HFFc6 (cell line): Measurements from ENCODE around the gene DLG2. TPM values are rescaled to one million over a fixed set of nuclear protein-coding genes. Genes with fewer than 3 reads are reported as not detected.

Experiments used
- DNase-seq: peaks from one replicate; pipeline ENCODE4 v3.0.0-alpha.2; 2018
- H3K27ac Mint-ChIP-seq: 2 replicates; pipeline ENCODE4 v1.8.0; 2020; ENCODE audit warnings: mild to moderate bottlenecking, mixed read lengths
- H3K27me3 Mint-ChIP-seq: 2 replicates; pipeline ENCODE4 v1.8.0; 2021; ENCODE audit warnings: mild to moderate bottlenecking, moderate library complexity, mixed read lengths; ENCODE audit not compliant: insufficient read depth
- H3K36me3 Mint-ChIP-seq: 2 replicates; pipeline ENCODE4 v1.8.0; 2021; ENCODE audit warnings: low read depth, mixed read lengths
- H3K4me1 Mint-ChIP-seq: 2 replicates; pipeline ENCODE4 v1.8.0; 2020; ENCODE audit warnings: low read depth, mixed read lengths
- H3K4me3 Mint-ChIP-seq: 2 replicates; pipeline ENCODE4 v1.8.0; 2020; ENCODE audit warnings: mild to moderate bottlenecking, moderate library complexity, mixed read lengths
- H3K9me3 Mint-ChIP-seq: 2 replicates; pipeline ENCODE4 v1.8.0; 2020; ENCODE audit warnings: mild to moderate bottlenecking, mixed read lengths
- total RNA-seq, 6 experiments: library from RNA; stranded (reverse); fragmentation: NEBNext Ultra II Directional; extraction: Animal tissue kit (Norgen Biotek cat#: 25700); gene quantifications; 2 replicates in 1 of 6; 3 replicates in 5 of 6; pipeline ENCODE4 v1.2.3, GENCODE V29; 2021
- TF ChIP-seq, protein P1 (sequence below): fragments of 200-600 bp; sonication (generic); IDR thresholded peaks from 2 replicates; pipeline ENCODE4 v1.5.0; 2021; ENCODE audit warnings: antibody characterized with exemption, mild to moderate bottlenecking

The DLG2 gene
- total RNA-seq, 6 experiments from 2014 or later = 0.39 to 1.00 (median 0.80) TPM; not detected in 1

- no peak for DNase-seq
- Mint-ChIP-seq H3K27me3 (peaks cover 6% of the 10 kb centered on the region), H3K4me1 (no peaks in the 10 kb centered on the region), H3K9me3 (no peaks in the 10 kb centered on the region), H3K27ac (no peak overlapping the region), H3K36me3 (no peaks in the 10 kb centered on the region), H3K4me3 (no peak overlapping the region)
- TF ChIP-seq, protein P1, sequence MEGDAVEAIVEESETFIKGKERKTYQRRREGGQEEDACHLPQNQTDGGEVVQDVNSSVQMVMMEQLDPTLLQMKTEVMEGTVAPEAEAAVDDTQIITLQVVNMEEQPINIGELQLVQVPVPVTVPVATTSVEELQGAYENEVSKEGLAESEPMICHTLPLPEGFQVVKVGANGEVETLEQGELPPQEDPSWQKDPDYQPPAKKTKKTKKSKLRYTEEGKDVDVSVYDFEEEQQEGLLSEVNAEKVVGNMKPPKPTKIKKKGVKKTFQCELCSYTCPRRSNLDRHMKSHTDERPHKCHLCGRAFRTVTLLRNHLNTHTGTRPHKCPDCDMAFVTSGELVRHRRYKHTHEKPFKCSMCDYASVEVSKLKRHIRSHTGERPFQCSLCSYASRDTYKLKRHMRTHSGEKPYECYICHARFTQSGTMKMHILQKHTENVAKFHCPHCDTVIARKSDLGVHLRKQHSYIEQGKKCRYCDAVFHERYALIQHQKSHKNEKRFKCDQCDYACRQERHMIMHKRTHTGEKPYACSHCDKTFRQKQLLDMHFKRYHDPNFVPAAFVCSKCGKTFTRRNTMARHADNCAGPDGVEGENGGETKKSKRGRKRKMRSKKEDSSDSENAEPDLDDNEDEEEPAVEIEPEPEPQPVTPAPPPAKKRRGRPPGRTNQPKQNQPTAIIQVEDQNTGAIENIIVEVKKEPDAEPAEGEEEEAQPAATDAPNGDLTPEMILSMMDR = no peak
Observed at GRCh38 chr11:83649528-83649855, 1977.7 kb downstream of the DLG2 start.

DNA sequence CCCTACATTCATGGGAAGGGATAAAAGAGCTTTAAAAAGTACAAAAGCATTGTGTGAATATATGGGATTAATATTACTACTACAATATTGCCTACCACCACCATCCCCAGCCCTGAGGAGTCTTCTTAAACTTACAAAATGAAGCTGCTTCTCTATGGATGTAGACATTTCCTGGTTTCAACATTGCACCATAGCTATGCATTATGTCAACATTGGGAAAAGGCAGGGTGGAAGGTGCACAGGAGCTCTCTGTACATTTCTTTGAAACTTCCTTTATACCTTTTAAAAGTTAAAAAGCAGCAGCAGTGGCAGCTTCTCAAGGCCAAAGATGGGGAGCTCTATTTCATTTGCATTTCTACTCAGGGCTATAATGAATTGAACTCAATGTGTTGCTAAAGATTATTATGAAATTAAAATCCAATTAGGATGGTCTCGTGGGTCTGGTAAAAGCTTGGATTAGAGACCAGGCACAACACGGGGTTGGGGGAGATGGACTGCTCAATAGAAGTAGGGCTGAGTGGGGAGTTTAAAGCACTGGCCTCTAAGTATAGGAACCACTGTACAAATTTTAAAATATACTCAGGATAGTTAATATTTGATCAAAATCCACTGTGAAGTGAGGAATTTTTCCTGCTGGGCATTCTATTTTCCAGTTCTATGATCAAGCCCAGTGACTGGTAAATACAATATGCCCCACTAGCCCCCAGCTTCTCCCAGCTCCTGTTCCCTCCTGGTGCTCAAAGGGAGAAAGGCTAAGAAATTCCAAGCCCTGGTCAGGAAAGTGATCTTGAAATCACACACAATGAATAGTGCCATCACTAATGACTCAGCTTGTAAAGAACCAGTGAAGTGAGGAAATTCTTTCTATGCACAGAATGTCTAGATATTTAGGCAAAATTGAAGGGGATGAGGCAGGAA is 1978.3 kb downstream of the DLG2 start:
- no peaks in the 10 kb centered on the region for H3K36me3 Mint-ChIP-seq
- peaks cover 6% of the 10 kb centered on the region for H3K27me3 Mint-ChIP-seq
- no peaks in the 10 kb centered on the region for H3K9me3 Mint-ChIP-seq
- H3K4me1 Mint-ChIP-seq = no peaks in the 10 kb centered on the region
- H3K27ac Mint-ChIP-seq = no peak overlapping the region
- DNase-seq = no peak
- TF ChIP-seq, protein P1 = no peak
- no peak overlapping the region for H3K4me3 Mint-ChIP-seq

DNA sequence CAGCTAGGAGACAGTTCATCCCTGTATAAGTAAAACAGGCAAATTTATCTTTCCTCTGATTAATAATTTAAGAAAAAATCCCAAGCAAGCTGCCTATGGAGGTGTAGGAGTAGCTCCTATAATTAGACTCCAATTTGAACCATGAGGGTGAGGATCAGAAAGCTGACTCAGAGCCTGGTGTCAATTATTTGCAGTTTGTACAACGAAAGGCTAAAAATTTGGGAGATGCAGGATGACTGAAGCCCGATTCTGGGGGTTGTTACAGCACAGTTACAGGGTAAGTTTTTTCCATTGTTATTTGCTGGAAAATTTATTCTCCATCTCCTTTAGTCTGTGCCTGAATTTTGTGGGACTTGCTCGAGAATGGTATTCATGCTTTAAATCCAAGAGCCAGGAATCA is 1981.6 kb downstream of the DLG2 start:
- no peak for DNase-seq
- TF ChIP-seq, protein P1 = no peak
- no peaks in the 10 kb centered on the region for H3K36me3 Mint-ChIP-seq
- peaks cover 6% of the 10 kb centered on the region for H3K27me3 Mint-ChIP-seq
- no peaks in the 10 kb centered on the region for H3K9me3 Mint-ChIP-seq
- H3K27ac Mint-ChIP-seq = no peak overlapping the region
- no peak overlapping the region for H3K4me3 Mint-ChIP-seq
- H3K4me1 Mint-ChIP-seq = no peaks in the 10 kb centered on the region

- TF ChIP-seq, protein P1 = no peak
- H3K4me1 Mint-ChIP-seq = no peaks in the 10 kb centered on the region
- no peak for DNase-seq
- peaks cover 6% of the 10 kb centered on the region for H3K27me3 Mint-ChIP-seq
- H3K36me3 Mint-ChIP-seq = no peaks in the 10 kb centered on the region
- H3K9me3 Mint-ChIP-seq = no peaks in the 10 kb centered on the region
- H3K27ac Mint-ChIP-seq = no peak overlapping the region
- no peak overlapping the region for H3K4me3 Mint-ChIP-seq
Observed at GRCh38 chr11:83643115-83643514, 1984.0 kb downstream of the DLG2 start.

- Mint-ChIP-seq H3K27me3 (peaks cover 6% of the 10 kb centered on the region), H3K27ac (no peak overlapping the region), H3K9me3 (no peaks in the 10 kb centered on the region), H3K4me1 (no peaks in the 10 kb centered on the region), H3K36me3 (no peaks in the 10 kb centered on the region), H3K4me3 (no peak overlapping the region)
- TF ChIP-seq, protein P1 = no peak
- DNase-seq = no peak
Observed at GRCh38 chr11:83642500-83642899, 1984.6 kb downstream of the DLG2 start.
